Kidney (tissue), 22 donors: ENCODE results near the gene ZNF177. TPM values are rescaled to one million over a fixed set of nuclear protein-coding genes. Genes with fewer than 3 reads are reported as not detected.
"Not testable (repeated sequence)": the region's sequence is repeated elsewhere in the genome, so short reads cannot be mapped to it uniquely, and the experiment has no call there.

Experiments
- DNase-seq, 5 donors: peaks; one replicate each; pipeline ENCODE4 v3.0.0-alpha.2; 2013 to 2020
- FAIRE-seq: peaks from 2 replicates; lab custom pipeline; 2012; peaks lifted over from hg19 to GRCh38; lab: Jason Lieb, UNC
- H3K27ac ChIP-seq, 2 donors: one replicate each; pipeline ENCODE4 v1.7.0; 2013; ENCODE audit warnings: low read depth in 2 of 2, low read length in 2 of 2, inconsistent platforms in 1 of 2
- H3K27me3 ChIP-seq: one replicate; pipeline ENCODE4 v1.7.1; 2013; ENCODE audit warnings: low read length, inconsistent platforms; ENCODE audit not compliant: control insufficient read depth, insufficient read depth
- H3K36me3 ChIP-seq, 3 donors: one replicate each; pipeline versions ENCODE4 v1.7.0 to v1.7.1; 2013; ENCODE audit warnings: low read length in 3 of 3, control low read depth in 1 of 3, inconsistent platforms in 1 of 3; ENCODE audit not compliant: insufficient read depth in 3 of 3, control insufficient read depth in 2 of 3
- H3K4me1 ChIP-seq, 3 donors: one replicate each; pipeline versions ENCODE4 v1.7.0 to v1.7.1; 2013; ENCODE audit warnings: low read length in 3 of 3, inconsistent platforms in 1 of 3, low read depth in 1 of 3; ENCODE audit not compliant: control insufficient read depth in 2 of 3, insufficient read depth in 2 of 3
- H3K4me3 ChIP-seq, 3 donors: one replicate each; pipeline versions ENCODE4 v1.7.0 to v1.8.1; 2013; ENCODE audit warnings: low read length in 3 of 3, control low read depth in 1 of 3, inconsistent platforms in 1 of 3
- H3K9ac ChIP-seq, 3 donors: one replicate each; pipeline versions ENCODE4 v1.7.0 to v1.7.1; 2013; ENCODE audit warnings: low read length in 3 of 3, control low read depth in 1 of 3, inconsistent platforms in 1 of 3
- H3K9me3 ChIP-seq, 3 donors: one replicate each; pipeline versions ENCODE4 v1.7.0 to v1.7.1; 2013; ENCODE audit warnings: low read length in 3 of 3, control low read depth in 1 of 3, inconsistent platforms in 1 of 3; ENCODE audit not compliant: control insufficient read depth in 2 of 3, insufficient read depth in 1 of 3
- intact Hi-C: fragments of 100-400 bp; cut with DNase I; formaldehyde crosslinking; loops from one replicate; pipeline ENCODE4 v1.11.1; 2022
- long read RNA-seq, 10 donors: library from polyadenylated mRNA in 1 of 10; unstranded in 1 of 10; transcript quantifications; one replicate each; pipeline ENCODE4 v2.0.0 and lab custom pipeline, GENCODE V29; 2021 to 2026
- polyA plus RNA-seq: library from polyadenylated mRNA; stranded (reverse); fragments of 350-450 nt; fragmentation: Illumina TruSeq; extraction: RNeasy Lipid Tissue Mini Kit (QIAGEN cat#74804); gene quantifications from one replicate; pipeline ENCODE4 v1.2.3, GENCODE V29; 2014; ENCODE audit warnings: low read depth, low replicate concordance; ENCODE audit not compliant: insufficient read depth
- total RNA-seq: library from RNA; stranded (reverse); fragmentation: NEBNext Ultra II Directional; extraction: Animal tissue kit (Norgen Biotek cat#: 25700); gene quantifications from one replicate; pipeline ENCODE4 v1.2.1, GENCODE V29; 2021
- TF ChIP-seq, protein P1 (sequence below): IDR thresholded peaks from 3 replicates; pipeline ENCODE4 v1.5.1; 2012; ENCODE audit warnings: mild to moderate bottlenecking, moderate library complexity, borderline replicate concordance; ENCODE audit not compliant: insufficient read depth; ENCODE audit errors: extremely low read depth
- donor health status: control.
- donor health status: control.
- donor health status: control.
- donor health status: control.
- donor health status: control.
- donor health status: DM: yes; HTN: yes; CAD: no.
- donor health status: Normal renal cell carcinoma (clear cell type).

Gene ZNF177
- total RNA-seq: 1.8 TPM
- polyA plus RNA-seq: 5.7 TPM
- long read RNA-seq, donor 1: 0 reads
- long read RNA-seq, donor 2, partial matches to known transcripts: 11 of 12 reads
- long read RNA-seq, donor 2, other reads (novel, unspliced or antisense): 0 of 12 reads
- long read RNA-seq, donor 3: 0 reads
- long read RNA-seq, donor 4: 0 reads
- long read RNA-seq, donor 5: 0 reads
- long read RNA-seq, donor 6: 0 reads
- long read RNA-seq, donor 7, partial matches to known transcripts: 0 of 2 reads
- long read RNA-seq, donor 7, other reads (novel, unspliced or antisense): 2 of 2 reads
- long read RNA-seq, donor 8: 0 reads
- long read RNA-seq, donor 9: 0 reads
- long read RNA-seq, donor 10: 0 reads

GRCh38 chr19:9362905-9363304 is at the start of gene ZNF177:
ZNF177 (plus strand) TSS chr19:9363013; CDS start chr19:9378312, 15,299 bp downstream.
- Histone ChIP-seq H3K4me1 (no peaks in the 10 kb centered on the region), H3K27me3 (no peaks in the 10 kb centered on the region), H3K36me3 (peaks cover 0 to 9% (median 2%) of the 10 kb centered on the region in 3 donors), H3K9ac (peak within 1 kb of the TSS in 1 of 3 donors; percentile 45), H3K9me3 (peaks cover 2 to 74% (median 30%) of the 10 kb centered on the region in 3 donors), H3K4me3 (peak within 1 kb of the TSS in 1 of 3 donors; percentile 58), H3K27ac (no peak within 1 kb of the TSS)
- DNase-seq (peak; percentile 68 to 80 (median 73)), FAIRE-seq (no peak)
- intact Hi-C loops: no loop called here
- TF ChIP-seq, protein P1, sequence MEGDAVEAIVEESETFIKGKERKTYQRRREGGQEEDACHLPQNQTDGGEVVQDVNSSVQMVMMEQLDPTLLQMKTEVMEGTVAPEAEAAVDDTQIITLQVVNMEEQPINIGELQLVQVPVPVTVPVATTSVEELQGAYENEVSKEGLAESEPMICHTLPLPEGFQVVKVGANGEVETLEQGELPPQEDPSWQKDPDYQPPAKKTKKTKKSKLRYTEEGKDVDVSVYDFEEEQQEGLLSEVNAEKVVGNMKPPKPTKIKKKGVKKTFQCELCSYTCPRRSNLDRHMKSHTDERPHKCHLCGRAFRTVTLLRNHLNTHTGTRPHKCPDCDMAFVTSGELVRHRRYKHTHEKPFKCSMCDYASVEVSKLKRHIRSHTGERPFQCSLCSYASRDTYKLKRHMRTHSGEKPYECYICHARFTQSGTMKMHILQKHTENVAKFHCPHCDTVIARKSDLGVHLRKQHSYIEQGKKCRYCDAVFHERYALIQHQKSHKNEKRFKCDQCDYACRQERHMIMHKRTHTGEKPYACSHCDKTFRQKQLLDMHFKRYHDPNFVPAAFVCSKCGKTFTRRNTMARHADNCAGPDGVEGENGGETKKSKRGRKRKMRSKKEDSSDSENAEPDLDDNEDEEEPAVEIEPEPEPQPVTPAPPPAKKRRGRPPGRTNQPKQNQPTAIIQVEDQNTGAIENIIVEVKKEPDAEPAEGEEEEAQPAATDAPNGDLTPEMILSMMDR: no peak

GRCh38 chr19:9313756-9314155 is 49.1 kb upstream of the ZNF177 start:
- intact Hi-C loops: no loop called here
- no peak for FAIRE-seq

DNA sequence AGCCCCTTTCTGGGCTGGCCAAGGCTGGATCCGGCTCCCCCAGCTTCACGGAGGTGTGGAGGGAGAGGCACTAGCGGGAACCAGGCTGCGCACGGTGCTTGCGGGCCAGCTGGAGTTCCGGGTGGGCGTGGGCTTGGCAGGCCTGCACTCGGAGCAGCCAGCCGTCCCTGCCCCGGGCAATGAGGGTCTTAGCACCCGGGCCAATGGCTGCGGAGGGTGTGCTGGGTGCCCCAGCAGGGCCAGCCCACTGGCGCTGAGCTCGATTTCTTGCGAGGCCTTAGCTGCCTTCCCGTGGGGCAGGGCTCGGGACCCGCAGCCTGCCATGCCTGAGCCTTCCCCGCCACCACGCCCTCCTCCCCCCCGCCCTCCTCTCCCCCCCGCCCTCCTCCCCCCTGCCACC is 41.5 kb upstream of the ZNF177 start:
- H3K9ac ChIP-seq: no peak overlapping the region
- peak in 2 of 5 donors; percentile 42 to 70 for DNase-seq
- no peaks in the 10 kb centered on the region for H3K27me3 ChIP-seq
- H3K27ac ChIP-seq: no peak overlapping the region
- no peak overlapping the region for H3K4me3 ChIP-seq
- peaks cover 0 to 14% (median 2%) of the 10 kb centered on the region in 3 donors for H3K9me3 ChIP-seq
- TF ChIP-seq, protein P1: no peak
- H3K4me1 ChIP-seq: peaks cover 0 to 2% (median 0%) of the 10 kb centered on the region in 3 donors
- FAIRE-seq: no peak
- intact Hi-C loops: no loop called here
- no peaks in the 10 kb centered on the region for H3K36me3 ChIP-seq

More at GRCh38 chr19:9313756-9314155, 49.1 kb upstream of the ZNF177 start:
- Histone ChIP-seq H3K9me3 (no peaks in the 10 kb centered on the region), H3K4me1 (peaks cover 0 to 2% (median under 1%) of the 10 kb centered on the region in 3 donors), H3K4me3 (no peak overlapping the region), H3K27ac (no peak overlapping the region), H3K36me3 (no peaks in the 10 kb centered on the region), H3K9ac (no peak overlapping the region), H3K27me3 (no peaks in the 10 kb centered on the region)
- TF ChIP-seq, protein P1: no peak
- no peak for DNase-seq

DNA sequence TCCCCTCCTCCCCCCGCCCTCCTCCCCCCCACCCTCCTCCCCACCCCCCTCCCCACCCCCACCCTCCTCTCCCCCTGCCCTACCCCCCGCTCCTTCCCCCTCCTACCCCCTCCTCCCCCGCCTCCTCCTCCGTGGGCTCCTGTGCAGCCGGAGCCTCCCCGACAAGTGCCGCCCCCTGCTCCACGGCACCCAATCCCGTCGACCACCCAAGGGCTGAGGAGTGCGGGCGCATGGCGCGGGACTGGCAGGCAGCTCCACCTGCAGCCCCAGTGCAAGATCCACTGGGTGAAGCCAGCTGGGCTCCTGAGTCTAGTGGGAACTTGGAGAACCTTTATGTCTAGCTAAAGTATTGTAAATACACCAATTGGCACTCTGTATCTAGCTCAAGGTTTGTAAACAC is 41.1 kb upstream of the ZNF177 start:
- H3K27ac ChIP-seq, H3K4me3 ChIP-seq, H3K4me1 ChIP-seq, H3K9ac ChIP-seq, H3K36me3 ChIP-seq, intact Hi-C loops, H3K27me3 ChIP-seq, FAIRE-seq: not testable (repeated sequence)
- peaks cover 0 to 14% (median 2%) of the 10 kb centered on the region in 3 donors for H3K9me3 ChIP-seq
- peak in 1 of 5 donors; percentile 69 for DNase-seq

- H3K4me3 ChIP-seq, intact Hi-C loops, H3K9ac ChIP-seq, DNase-seq, H3K27ac ChIP-seq, FAIRE-seq, H3K36me3 ChIP-seq, H3K4me1 ChIP-seq, H3K27me3 ChIP-seq: not testable (repeated sequence)
- H3K9me3 ChIP-seq: peaks cover 0 to 14% (median 2%) of the 10 kb centered on the region in 3 donors
Measured at GRCh38 chr19:9322201-9322600, 40.6 kb upstream of the ZNF177 start.
